ENCODE results near the gene DPP10. TPM values are rescaled to one million over a fixed set of nuclear protein-coding genes. Genes with fewer than 3 reads are reported as not detected.

DPP10 gene
- polyA plus RNA-seq, 12 donors: 0.17 to 4.5 (median 0.87) TPM; not detected in 2

- DNase-seq: no peak
Observed at GRCh38 chr2:115124817-115125216, 682.4 kb downstream of the DPP10 start.

GRCh38 chr2:115129536-115129935 lies 687.1 kb downstream of the DPP10 start:
- no peak for DNase-seq

- DNase-seq: no peak
Observed at GRCh38 chr2:115160531-115161080, 718.2 kb downstream of the DPP10 start.

GRCh38 chr2:115161081-115161770 lies 718.8 kb downstream of the DPP10 start:
- DNase-seq: peak; percentile 10

GRCh38 chr2:115161771-115162493 lies 719.5 kb downstream of the DPP10 start:
- DNase-seq: no peak

- DNase-seq: no peak
Observed at GRCh38 chr2:115162494-115163293, 720.3 kb downstream of the DPP10 start.

GRCh38 chr2:115163572-115163971 lies 721.1 kb downstream of the DPP10 start:
- no peak for DNase-seq

- peak; percentile 25 for DNase-seq
Observed at GRCh38 chr2:115165529-115166109, 723.2 kb downstream of the DPP10 start.

- DNase-seq: no peak
Observed at GRCh38 chr2:115168457-115168856, 726.0 kb downstream of the DPP10 start.

- no peak for DNase-seq
Observed at GRCh38 chr2:115169814-115170213, 727.4 kb downstream of the DPP10 start.

GRCh38 chr2:115171751-115172150 lies 729.3 kb downstream of the DPP10 start:
- no peak for DNase-seq

- no peak for DNase-seq
Observed at GRCh38 chr2:115174651-115175050, 732.2 kb downstream of the DPP10 start.

GRCh38 chr2:115183144-115183543 lies 740.7 kb downstream of the DPP10 start:
- DNase-seq: no peak

- DNase-seq: no peak
Observed at GRCh38 chr2:115190459-115190858, 748.0 kb downstream of the DPP10 start.

GRCh38 chr2:115194623-115195022 lies 752.2 kb downstream of the DPP10 start:
- no peak for DNase-seq

GRCh38 chr2:115196587-115196986 lies 754.1 kb downstream of the DPP10 start:
- DNase-seq: no peak

GRCh38 chr2:115199966-115200365 lies 757.5 kb downstream of the DPP10 start:
- DNase-seq: no peak

- DNase-seq: no peak
Observed at GRCh38 chr2:115201386-115201785, 758.9 kb downstream of the DPP10 start.

GRCh38 chr2:115208493-115209164 lies 766.2 kb downstream of the DPP10 start:
- DNase-seq: no peak

- no peak for DNase-seq
Observed at GRCh38 chr2:115214050-115214449, 771.6 kb downstream of the DPP10 start.

- DNase-seq: no peak
Observed at GRCh38 chr2:115219296-115219695, 776.9 kb downstream of the DPP10 start.

All from muscle of arm (tissue), 12 donors.